ENCODE measurements around the gene PCDHA12.
"Not testable (repeated sequence)": the region's sequence is repeated elsewhere in the genome, so short reads cannot be mapped to it uniquely, and the experiment has no call there.

PCDHA12 gene, protein sequence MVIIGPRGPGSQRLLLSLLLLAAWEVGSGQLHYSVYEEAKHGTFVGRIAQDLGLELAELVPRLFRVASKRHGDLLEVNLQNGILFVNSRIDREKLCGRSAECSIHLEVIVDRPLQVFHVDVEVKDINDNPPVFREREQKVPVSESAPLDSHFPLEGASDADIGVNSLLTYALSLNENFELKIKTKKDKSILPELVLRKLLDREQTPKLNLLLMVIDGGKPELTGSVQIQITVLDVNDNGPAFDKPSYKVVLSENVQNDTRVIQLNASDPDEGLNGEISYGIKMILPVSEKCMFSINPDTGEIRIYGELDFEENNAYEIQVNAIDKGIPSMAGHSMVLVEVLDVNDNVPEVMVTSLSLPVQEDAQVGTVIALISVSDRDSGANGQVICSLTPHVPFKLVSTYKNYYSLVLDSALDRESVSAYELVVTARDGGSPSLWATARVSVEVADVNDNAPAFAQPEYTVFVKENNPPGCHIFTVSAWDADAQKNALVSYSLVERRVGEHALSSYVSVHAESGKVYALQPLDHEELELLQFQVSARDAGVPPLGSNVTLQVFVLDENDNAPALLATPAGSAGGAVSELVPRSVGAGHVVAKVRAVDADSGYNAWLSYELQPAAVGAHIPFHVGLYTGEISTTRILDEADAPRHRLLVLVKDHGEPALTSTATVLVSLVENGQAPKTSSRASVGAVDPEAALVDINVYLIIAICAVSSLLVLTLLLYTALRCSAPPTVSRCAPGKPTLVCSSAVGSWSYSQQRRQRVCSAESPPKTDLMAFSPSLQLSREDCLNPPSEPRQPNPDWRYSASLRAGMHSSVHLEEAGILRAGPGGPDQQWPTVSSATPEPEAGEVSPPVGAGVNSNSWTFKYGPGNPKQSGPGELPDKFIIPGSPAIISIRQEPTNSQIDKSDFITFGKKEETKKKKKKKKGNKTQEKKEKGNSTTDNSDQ

GRCh38 chr5:140875085-140876065 lies at the start of gene PCDHA12:
Gene PCDHA12 (plus strand): TSS chr5:140875308. CDS start chr5:140875473, 165 bp downstream.
- DNase-seq (ENCODE audit: low read depth in 3 of 3), result no peak

DNA sequence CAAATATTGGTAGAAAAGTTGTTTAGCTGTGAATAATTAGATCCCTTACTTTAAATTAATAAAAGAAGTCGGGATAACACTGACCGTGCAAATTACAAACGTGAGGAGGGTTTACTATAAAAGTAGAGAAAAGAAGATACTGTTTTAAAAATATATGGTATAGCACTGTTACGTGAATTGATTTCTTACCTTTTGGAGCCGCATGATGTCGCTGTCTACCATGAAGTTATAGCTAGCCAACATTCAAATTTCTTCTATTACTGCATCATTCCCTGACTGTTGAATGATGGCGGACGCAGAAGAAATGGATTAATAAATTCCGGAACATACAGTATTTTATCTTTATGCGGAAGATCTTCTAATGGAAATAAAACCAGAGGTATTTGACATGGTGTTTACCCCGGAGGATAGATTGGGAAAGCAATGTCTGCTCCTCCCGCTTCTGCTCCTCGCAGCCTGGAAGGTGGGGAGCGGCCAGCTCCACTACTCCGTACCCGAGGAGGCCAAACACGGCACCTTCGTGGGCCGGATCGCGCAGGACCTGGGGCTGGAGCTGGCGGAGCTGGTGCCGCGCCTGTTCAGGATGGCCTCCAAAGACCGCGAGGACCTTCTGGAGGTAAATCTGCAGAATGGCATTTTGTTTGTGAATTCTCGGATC lies 47.3 kb upstream of the PCDHA12 start, which contains the start of gene PCDHA6:
Gene PCDHA6 (plus strand): TSS at position 257 of the 658 bp plus-strand sequence. CDS start 132 bp downstream, at position 389.
- no peak for DNase-seq (ENCODE audit: low read depth in 3 of 3)

GRCh38 chr5:140828362-140828737 lies 46.8 kb upstream of the PCDHA12 start:
- DNase-seq (ENCODE audit: low read depth in 3 of 3), result no peak

GRCh38 chr5:140829511-140830501 lies 45.3 kb upstream of the PCDHA12 start:
- DNase-seq (ENCODE audit: low read depth in 3 of 3), result not testable (repeated sequence)

DNA sequence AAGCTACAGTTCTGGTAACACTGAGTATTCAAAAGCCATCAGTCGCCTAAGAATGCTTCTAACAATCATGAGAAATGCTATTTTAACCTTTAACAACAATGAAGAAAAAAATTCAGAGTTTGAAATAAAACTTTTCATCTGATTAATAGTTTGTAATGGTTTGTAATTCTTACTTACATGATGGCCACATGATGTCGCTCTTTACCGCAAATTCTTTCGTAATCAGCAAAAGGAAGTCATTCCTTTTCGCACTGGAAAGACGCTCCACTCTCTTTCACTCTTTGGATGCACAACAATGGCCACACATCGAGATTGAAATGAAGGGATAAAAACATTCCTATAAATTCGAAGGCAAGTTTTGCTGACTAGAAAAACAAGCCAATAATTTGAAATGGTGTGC lies 41.1 kb upstream of the PCDHA12 start, which contains the start of gene PCDHA7:
Gene PCDHA7 (plus strand): TSS at position 277 of the 400 bp plus-strand sequence. CDS start 115 bp downstream, at position 392.
- DNase-seq (ENCODE audit: low read depth in 3 of 3), result no peak

GRCh38 chr5:140834439-140835008 lies 40.6 kb upstream of the PCDHA12 start:
- not testable (repeated sequence) for DNase-seq (ENCODE audit: low read depth in 3 of 3)

DNA sequence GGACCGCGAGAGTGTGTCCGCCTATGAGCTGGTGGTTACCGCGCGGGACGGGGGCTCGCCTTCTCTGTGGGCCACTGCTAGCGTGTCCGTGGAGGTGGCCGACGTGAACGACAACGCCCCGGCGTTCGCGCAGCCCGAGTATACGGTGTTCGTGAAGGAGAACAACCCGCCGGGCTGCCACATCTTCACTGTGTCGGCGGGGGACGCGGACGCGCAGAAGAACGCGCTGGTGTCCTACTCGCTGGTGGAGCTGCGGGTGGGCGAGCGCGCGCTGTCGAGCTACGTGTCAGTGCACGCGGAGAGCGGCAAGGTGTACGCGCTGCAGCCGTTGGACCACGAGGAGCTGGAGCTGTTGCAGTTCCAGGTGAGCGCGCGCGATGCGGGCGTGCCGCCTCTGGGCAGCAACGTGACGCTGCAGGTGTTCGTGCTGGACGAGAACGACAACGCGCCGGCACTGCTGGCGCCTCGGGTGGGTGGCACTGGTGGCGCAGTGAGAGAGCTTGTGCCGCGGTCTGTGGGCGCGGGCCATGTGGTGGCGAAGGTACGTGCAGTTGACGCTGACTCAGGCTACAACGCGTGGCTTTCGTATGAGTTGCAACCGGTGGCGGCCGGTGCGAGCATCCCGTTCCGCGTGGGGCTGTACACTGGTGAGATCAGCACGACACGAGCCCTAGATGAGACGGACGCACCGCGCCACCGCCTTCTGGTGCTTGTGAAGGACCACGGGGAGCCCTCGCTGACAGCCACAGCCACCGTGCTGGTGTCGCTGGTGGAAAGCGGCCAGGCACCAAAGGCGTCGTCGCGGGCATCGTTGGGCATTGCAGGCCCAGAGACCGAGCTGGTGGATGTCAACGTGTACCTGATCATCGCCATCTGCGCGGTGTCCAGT lies 39.2 kb upstream of the PCDHA12 start:
- no peak for DNase-seq (ENCODE audit: low read depth in 3 of 3)

- DNase-seq (ENCODE audit: low read depth in 3 of 3), result no peak
Measured at GRCh38 chr5:140840978-140841962, 33.8 kb upstream of the PCDHA12 start, which contains the start of gene PCDHA8. Gene PCDHA8 (plus strand): TSS chr5:140841187. CDS start chr5:140841322, 135 bp downstream.

GRCh38 chr5:140842798-140843733 lies 32.0 kb upstream of the PCDHA12 start:
- no peak for DNase-seq (ENCODE audit: low read depth in 3 of 3)

DNA sequence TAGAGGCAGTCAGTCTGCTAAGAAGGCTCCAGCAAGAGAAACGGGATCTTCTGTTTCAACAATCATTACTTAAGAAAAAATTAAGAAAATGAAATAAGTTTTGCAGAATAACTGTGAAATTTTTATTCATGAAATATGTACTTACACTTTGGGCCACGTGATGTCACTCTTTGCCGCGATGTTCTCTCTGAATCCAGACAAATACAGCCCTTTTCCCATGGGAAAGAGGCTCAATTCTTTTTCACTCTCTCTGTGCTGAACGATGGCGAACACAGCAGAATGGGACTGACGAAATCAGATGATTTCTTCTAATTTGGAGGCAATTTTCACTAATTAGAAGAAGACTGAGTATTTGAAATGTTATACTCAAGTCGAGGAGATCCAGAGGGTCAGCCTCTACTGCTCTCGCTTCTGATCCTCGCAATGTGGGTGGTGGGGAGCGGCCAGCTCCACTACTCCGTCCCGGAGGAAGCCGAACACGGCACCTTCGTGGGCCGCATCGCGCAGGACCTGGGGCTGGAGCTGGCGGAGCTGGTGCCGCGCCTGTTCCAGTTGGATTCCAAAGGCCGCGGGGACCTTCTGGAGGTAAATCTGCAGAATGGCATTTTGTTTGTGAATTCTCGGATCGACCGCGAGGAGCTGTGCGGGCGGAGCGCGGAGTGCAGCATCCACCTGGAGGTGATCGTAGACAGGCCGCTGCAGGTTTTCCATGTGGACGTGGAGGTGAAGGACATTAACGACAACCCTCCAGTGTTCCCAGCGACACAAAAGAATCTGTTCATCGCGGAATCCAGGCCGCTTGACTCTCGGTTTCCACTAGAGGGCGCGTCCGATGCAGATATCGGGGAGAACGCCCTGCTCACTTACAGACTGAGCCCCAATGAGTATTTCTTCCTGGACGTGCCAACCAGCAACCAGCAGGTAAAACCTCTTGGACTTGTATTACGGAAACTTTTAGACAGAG lies 26.7 kb upstream of the PCDHA12 start, which contains the start of gene PCDHA9:
Gene PCDHA9 (plus strand): TSS at position 244 of the 964 bp plus-strand sequence. CDS start 114 bp downstream, at position 358.
- DNase-seq (ENCODE audit: low read depth in 3 of 3), result not testable (repeated sequence)

- DNase-seq (ENCODE audit: low read depth in 3 of 3), result not testable (repeated sequence)
Measured at GRCh38 chr5:140849831-140850634, 25.1 kb upstream of the PCDHA12 start.

DNA sequence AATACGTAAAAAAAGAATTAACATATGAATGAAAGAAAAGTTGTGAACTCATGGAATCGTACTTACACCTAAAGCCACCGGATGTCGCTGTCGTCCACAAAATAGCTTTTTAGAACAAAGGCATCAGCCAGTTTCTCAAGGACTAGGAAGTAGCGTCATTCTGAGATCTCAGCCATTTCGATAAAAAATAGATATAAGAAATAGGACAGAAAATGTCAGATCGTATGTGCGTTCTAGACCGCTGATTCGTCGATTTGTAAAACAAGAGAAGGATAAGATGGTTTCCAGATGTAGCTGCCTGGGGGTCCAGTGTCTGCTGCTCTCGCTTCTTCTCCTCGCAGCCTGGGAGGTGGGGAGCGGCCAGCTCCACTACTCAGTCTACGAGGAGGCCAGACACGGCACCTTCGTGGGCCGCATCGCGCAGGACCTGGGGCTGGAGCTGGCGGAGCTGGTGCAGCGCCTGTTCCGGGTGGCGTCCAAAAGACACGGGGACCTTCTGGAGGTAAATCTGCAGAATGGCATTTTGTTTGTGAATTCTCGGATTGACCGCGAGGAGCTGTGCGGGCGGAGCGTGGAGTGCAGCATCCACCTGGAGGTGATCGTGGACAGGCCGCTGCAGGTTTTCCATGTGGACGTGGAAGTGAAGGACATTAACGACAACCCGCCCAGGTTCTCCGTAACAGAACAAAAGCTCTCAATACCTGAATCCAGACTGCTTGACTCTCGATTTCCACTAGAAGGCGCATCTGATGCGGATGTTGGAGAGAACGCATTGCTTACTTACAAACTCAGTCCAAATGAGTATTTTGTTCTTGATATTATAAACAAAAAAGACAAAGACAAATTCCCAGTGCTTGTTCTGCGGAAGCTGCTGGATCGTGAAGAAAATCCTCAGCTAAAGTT lies 19.1 kb upstream of the PCDHA12 start, which contains the start of gene PCDHA10:
Gene PCDHA10 (plus strand): TSS at position 126 of the 903 bp plus-strand sequence. CDS start 152 bp downstream, at position 278.
- DNase-seq (ENCODE audit: low read depth in 3 of 3), result no peak

All from stimulated activated CD4-positive, alpha-beta T cell treated with anti-CD3 and anti-CD28 coated beads, TNF-alpha, amount 100 ng/mL, for 24 hours (primary cell).